Psoas muscle (tissue), 8 donors: Measurements from ENCODE around the gene CHRM2. TPM values are rescaled to one million over a fixed set of nuclear protein-coding genes. Genes with fewer than 3 reads are reported as not detected.

Experiments used
- ATAC-seq, 4 donors: fragments of 200-7000 bp; cut with Tn5 transposase; one replicate each; pipeline ENCODE4 v1.9.1; 2020; ENCODE audit warnings: moderate library complexity in 3 of 4, mild to moderate bottlenecking in 2 of 4
- DNase-seq, 2 donors: peaks; one replicate each; pipeline ENCODE4 v3.0.0-alpha.2; 2020
- H3K27ac ChIP-seq: fragments of 200-600 bp; one replicate; pipeline ENCODE4 v1.8.0; 2022
- H3K27me3 ChIP-seq, 3 donors: fragments of 200-600 bp in 1 of 3; one replicate each; pipeline versions ENCODE4 v1.6.1 to v1.8.0; 2013 to 2022; ENCODE audit warnings: low read length in 2 of 3, mild to moderate bottlenecking in 2 of 3, moderate library complexity in 1 of 3; ENCODE audit not compliant: insufficient read depth in 3 of 3
- H3K36me3 ChIP-seq, 2 donors: fragments of 200-600 bp in 1 of 2; one replicate each; pipeline versions ENCODE4 v1.6.1 to v1.8.0; 2013 to 2022; ENCODE audit warnings: low read depth in 1 of 2, mild to moderate bottlenecking in 1 of 2, moderate library complexity in 1 of 2; ENCODE audit not compliant: insufficient read depth in 1 of 2
- H3K4me1 ChIP-seq: fragments of 200-600 bp; one replicate; pipeline ENCODE4 v1.8.0; 2022
- H3K4me3 ChIP-seq: fragments of 200-600 bp; one replicate; pipeline ENCODE4 v1.8.0; 2022; ENCODE audit warnings: mild to moderate bottlenecking
- H3K9me3 ChIP-seq: fragments of 200-600 bp; one replicate; pipeline ENCODE4 v1.8.0; 2022
- CTCF ChIP-seq: fragments of 200-600 bp; IDR thresholded peaks from one replicate; pipeline ENCODE4 v1.8.0; 2022; ENCODE audit warnings: antibody characterized with exemption
- WGBS, 3 donors: extraction: QIAGEN DNeasy Blood & Tissue Kit; methylation state at CpG; one replicate each; pipeline versions ENCODE4 v1.1.6 to v1.1.7; 2013; 5-methylcytosine and 5-hydroxymethylcytosine counted together
- intact Hi-C, 2 donors: fragments of 100-400 bp; cut with DNase I; formaldehyde crosslinking; loops; one replicate each; pipeline versions ENCODE4 v1.11.0 to v1.14.2; 2022
- polyA plus RNA-seq, 3 donors: library from polyadenylated mRNA; stranded (reverse); fragments of 200-250 nt; gene quantifications; one replicate each; pipeline ENCODE4 v1.2.3, GENCODE V29; 2013
- total RNA-seq, 4 donors: library from RNA; stranded (reverse); fragmentation: NEBNext Ultra II Directional in 2 of 4; extraction: Animal tissue kit (Norgen Biotek cat#: 25700) in 2 of 4; gene quantifications; one replicate each; pipeline versions ENCODE4 v1.2.1 to v1.2.4, GENCODE V29; 2021 to 2023
- donor health status: healthy with polysubstance abuse.
- donor health status: DM: no; HTN: no; CAD: no; lungs with moderate emphysema.
- donor health status: Bipolar disorder and iron deficiency.
- donor health status: healthy.
- donor health status: DM: yes; HTN: yes; CAD: no.
- donor health status: DM: no; HTN: no; CAD: no.
- donor health status: DM: no; HTN: no; CAD: no.
- donor health status: DM: yes; HTN: yes; CAD: no.

The CHRM2 gene
- total and polyA plus RNA-seq, 7 donors = not detected

- no peak overlapping the region for H3K27ac ChIP-seq
- TF ChIP-seq CTCF = no peak
- intact Hi-C loops = no loop called here
- 14 to 21% (median 16%) methylated on average over 1 of the region's 1 CpG for WGBS, 3 donors
- H3K4me3 ChIP-seq = no peak overlapping the region
- DNase-seq = no peak
- no peaks in the 10 kb centered on the region for H3K36me3 ChIP-seq
- no peak for ATAC-seq
- H3K4me1 ChIP-seq = no peaks in the 10 kb centered on the region
- H3K9me3 ChIP-seq = no peaks in the 10 kb centered on the region
- no peaks in the 10 kb centered on the region for H3K27me3 ChIP-seq
Observed at GRCh38 chr7:136964347-136964746, 95.9 kb downstream of the CHRM2 start.

GRCh38 chr7:136966825-136967224, 98.4 kb downstream of the CHRM2 start:
- Histone ChIP-seq H3K27ac (no peak overlapping the region), H3K4me3 (no peak overlapping the region), H3K4me1 (no peaks in the 10 kb centered on the region), H3K27me3 (no peaks in the 10 kb centered on the region), H3K9me3 (no peaks in the 10 kb centered on the region), H3K36me3 (no peaks in the 10 kb centered on the region)
- no peak for TF ChIP-seq CTCF
- no peak for ATAC-seq
- DNase-seq = no peak
- intact Hi-C loops = no loop called here
- 67 to 70% (median 68%) methylated on average over 1 of the region's 1 CpG for WGBS, 3 donors

- intact Hi-C loops = no loop called here
- no peak overlapping the region for H3K4me3 ChIP-seq
- H3K4me1 ChIP-seq = no peaks in the 10 kb centered on the region
- no peaks in the 10 kb centered on the region for H3K36me3 ChIP-seq
- H3K27me3 ChIP-seq = no peaks in the 10 kb centered on the region
- DNase-seq (no peak), ATAC-seq (no peak)
- TF ChIP-seq CTCF = no peak
- H3K9me3 ChIP-seq = no peaks in the 10 kb centered on the region
- H3K27ac ChIP-seq = no peak overlapping the region
- 28 to 57% (median 40%) methylated on average over 2 of the region's 2 CpGs for WGBS, 3 donors
Observed at GRCh38 chr7:136969761-136970160, 101.3 kb downstream of the CHRM2 start.

GRCh38 chr7:136971776-136972175, 103.3 kb downstream of the CHRM2 start:
- no peak overlapping the region for H3K4me3 ChIP-seq
- H3K36me3 ChIP-seq = no peaks in the 10 kb centered on the region
- no peak for TF ChIP-seq CTCF
- intact Hi-C loops = no loop called here
- ATAC-seq = no peak
- H3K27me3 ChIP-seq = no peaks in the 10 kb centered on the region
- no peak overlapping the region for H3K27ac ChIP-seq
- no peaks in the 10 kb centered on the region for H3K4me1 ChIP-seq
- 64 to 73% (median 69%) methylated on average over 2 of the region's 2 CpGs for WGBS, 3 donors
- no peaks in the 10 kb centered on the region for H3K9me3 ChIP-seq
- DNase-seq = no peak

GRCh38 chr7:136976504-136977251, 108.2 kb downstream of the CHRM2 start:
- Histone ChIP-seq H3K36me3 (no peaks in the 10 kb centered on the region), H3K4me1 (no peaks in the 10 kb centered on the region), H3K9me3 (no peaks in the 10 kb centered on the region), H3K27ac (no peak overlapping the region), H3K27me3 (no peaks in the 10 kb centered on the region), H3K4me3 (no peak overlapping the region)
- WGBS, 3 donors = 33 to 54% (median 41%) methylated on average over 2 of the region's 2 CpGs
- no peak for DNase-seq
- intact Hi-C loops = no loop called here
- ATAC-seq = no peak
- TF ChIP-seq CTCF = no peak
